ENCODE results near the gene RNFT2.
"Not testable (repeated sequence)": the region's sequence is repeated elsewhere in the genome, so short reads cannot be mapped to it uniquely, and the experiment has no call there.

RNFT2 gene

GRCh38 chr12:116736962-116737773 lies 947 bp upstream of the RNFT2 start:
- peak overlapping the region; percentile 68 for H3K27ac ChIP-seq

GRCh38 chr12:116739381-116739887 lies 1.3 kb downstream of the RNFT2 start:
- TF ChIP-seq ZFX (IDR thresholded peaks at IDR 0.05): no peak
- TF ChIP-seq, protein P1, sequence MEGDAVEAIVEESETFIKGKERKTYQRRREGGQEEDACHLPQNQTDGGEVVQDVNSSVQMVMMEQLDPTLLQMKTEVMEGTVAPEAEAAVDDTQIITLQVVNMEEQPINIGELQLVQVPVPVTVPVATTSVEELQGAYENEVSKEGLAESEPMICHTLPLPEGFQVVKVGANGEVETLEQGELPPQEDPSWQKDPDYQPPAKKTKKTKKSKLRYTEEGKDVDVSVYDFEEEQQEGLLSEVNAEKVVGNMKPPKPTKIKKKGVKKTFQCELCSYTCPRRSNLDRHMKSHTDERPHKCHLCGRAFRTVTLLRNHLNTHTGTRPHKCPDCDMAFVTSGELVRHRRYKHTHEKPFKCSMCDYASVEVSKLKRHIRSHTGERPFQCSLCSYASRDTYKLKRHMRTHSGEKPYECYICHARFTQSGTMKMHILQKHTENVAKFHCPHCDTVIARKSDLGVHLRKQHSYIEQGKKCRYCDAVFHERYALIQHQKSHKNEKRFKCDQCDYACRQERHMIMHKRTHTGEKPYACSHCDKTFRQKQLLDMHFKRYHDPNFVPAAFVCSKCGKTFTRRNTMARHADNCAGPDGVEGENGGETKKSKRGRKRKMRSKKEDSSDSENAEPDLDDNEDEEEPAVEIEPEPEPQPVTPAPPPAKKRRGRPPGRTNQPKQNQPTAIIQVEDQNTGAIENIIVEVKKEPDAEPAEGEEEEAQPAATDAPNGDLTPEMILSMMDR (conservative IDR thresholded peaks at IDR 0.05): no peak
- H3K27ac ChIP-seq: no peak overlapping the region

More at GRCh38 chr12:116736962-116737773, 947 bp upstream of the RNFT2 start:
- TF ChIP-seq ZFX (IDR thresholded peaks at IDR 0.05): no peak
- TF ChIP-seq, protein P1 (conservative IDR thresholded peaks at IDR 0.05): no peak

- not testable (repeated sequence) for H3K27ac ChIP-seq
These were observed 4.7 kb downstream of the RNFT2 start for GRCh38 chr12:116742787-116743186.

- TF ChIP-seq ZFX (IDR thresholded peaks at IDR 0.05): no peak
- TF ChIP-seq, protein P1 (conservative IDR thresholded peaks at IDR 0.05): no peak
- no peak overlapping the region for H3K27ac ChIP-seq
These were observed 6.7 kb downstream of the RNFT2 start for GRCh38 chr12:116744766-116745165.

DNA sequence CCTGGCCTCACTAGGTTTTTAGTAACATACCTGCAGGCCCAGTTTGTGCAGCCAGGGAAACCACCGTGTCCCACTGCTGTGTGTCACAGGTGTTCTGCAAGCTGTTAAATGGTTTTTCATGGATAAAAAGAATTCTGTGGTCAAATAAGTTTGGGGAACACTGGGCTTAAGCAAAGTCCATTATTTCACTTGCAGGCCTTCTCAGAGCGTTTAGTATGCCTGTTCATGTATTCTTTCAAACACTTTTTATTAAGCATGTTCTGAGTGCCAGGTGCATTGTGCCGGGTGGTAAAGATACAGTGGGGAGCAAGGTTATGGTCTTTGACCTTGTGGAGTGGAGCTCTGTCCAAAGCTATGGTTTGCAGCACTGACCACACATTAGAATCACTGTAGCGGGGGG lies 7.4 kb downstream of the RNFT2 start:
- no peak for TF ChIP-seq ZFX (IDR thresholded peaks at IDR 0.05)
- TF ChIP-seq, protein P1 (conservative IDR thresholded peaks at IDR 0.05): no peak
- no peak overlapping the region for H3K27ac ChIP-seq

DNA sequence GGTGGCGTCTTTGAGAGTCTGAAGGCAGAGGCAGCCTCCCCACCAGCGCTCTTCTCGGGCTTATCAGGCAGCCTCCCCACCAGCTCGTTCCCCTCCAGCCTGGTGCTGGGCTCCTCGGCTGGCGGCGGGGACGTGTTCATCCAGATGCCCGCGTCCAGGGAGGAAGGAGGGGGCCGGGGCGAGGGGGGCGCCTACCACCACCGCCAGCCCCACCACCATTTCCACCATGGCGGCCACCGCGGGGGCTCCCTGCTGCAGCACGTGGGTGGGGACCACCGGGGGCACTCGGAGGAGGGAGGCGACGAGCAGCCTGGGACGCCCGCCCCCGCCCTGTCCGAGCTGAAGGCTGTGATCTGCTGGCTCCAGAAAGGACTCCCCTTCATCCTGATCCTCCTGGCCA lies 11.8 kb downstream of the RNFT2 start:
- no peak for TF ChIP-seq ZFX (IDR thresholded peaks at IDR 0.05)
- TF ChIP-seq, protein P1 (conservative IDR thresholded peaks at IDR 0.05): no peak
- H3K27ac ChIP-seq: no peak overlapping the region

DNA sequence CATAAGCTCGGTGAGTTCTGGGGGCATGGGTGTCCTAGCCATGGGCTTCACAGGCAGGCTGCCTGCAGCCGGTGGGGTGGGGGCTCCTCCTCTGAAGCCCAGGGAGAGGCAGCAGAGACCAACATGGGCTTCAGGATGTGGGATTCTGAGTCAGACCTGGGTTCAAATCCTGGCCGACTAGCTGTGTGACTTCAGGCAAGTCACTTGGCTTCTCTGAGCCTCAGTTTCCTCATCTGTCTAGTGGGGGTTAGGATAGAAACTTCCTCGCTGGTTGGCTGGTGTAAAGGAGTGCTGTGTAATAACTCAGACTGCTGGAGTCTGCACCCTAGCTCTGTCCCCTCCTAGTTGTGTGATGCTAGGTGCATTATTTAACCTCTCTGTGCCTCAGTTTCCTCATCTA lies 12.2 kb downstream of the RNFT2 start:
- TF ChIP-seq ZFX (IDR thresholded peaks at IDR 0.05): no peak
- TF ChIP-seq, protein P1 (conservative IDR thresholded peaks at IDR 0.05): no peak
- H3K27ac ChIP-seq: no peak overlapping the region

- H3K27ac ChIP-seq: peak overlapping the region; percentile 23; the same call in 1 of the 2 replicates
These were observed 16.0 kb downstream of the RNFT2 start for GRCh38 chr12:116754097-116754496.

GRCh38 chr12:116754783-116755182 lies 16.7 kb downstream of the RNFT2 start:
- H3K27ac ChIP-seq: not testable (repeated sequence)
